ENCODE results near the gene EVPL.

GRCh38 chr17:76049836-76050537 lies 22.9 kb upstream of the EVPL start:
- TF ChIP-seq, protein P1, sequence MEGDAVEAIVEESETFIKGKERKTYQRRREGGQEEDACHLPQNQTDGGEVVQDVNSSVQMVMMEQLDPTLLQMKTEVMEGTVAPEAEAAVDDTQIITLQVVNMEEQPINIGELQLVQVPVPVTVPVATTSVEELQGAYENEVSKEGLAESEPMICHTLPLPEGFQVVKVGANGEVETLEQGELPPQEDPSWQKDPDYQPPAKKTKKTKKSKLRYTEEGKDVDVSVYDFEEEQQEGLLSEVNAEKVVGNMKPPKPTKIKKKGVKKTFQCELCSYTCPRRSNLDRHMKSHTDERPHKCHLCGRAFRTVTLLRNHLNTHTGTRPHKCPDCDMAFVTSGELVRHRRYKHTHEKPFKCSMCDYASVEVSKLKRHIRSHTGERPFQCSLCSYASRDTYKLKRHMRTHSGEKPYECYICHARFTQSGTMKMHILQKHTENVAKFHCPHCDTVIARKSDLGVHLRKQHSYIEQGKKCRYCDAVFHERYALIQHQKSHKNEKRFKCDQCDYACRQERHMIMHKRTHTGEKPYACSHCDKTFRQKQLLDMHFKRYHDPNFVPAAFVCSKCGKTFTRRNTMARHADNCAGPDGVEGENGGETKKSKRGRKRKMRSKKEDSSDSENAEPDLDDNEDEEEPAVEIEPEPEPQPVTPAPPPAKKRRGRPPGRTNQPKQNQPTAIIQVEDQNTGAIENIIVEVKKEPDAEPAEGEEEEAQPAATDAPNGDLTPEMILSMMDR (IDR thresholded peaks at IDR 0.05), result no peak
- no peak for TF ChIP-seq POLR2A (IDR thresholded peaks at IDR 0.05)

Data from sigmoid colon (tissue), 3 donors.